Measurements from ENCODE around the gene DEFB131B. TPM values are rescaled to one million over a fixed set of nuclear protein-coding genes. Genes with fewer than 3 reads are reported as not detected.
"Not testable (repeated sequence)": the region's sequence is repeated elsewhere in the genome, so short reads cannot be mapped to it uniquely, and the experiment has no call there.

Gene DEFB131B
- polyA plus RNA-seq, 1 donor (not counting 4 experiments of a cell fraction or from before 2014, with no cell fraction given), result not detected

DNA sequence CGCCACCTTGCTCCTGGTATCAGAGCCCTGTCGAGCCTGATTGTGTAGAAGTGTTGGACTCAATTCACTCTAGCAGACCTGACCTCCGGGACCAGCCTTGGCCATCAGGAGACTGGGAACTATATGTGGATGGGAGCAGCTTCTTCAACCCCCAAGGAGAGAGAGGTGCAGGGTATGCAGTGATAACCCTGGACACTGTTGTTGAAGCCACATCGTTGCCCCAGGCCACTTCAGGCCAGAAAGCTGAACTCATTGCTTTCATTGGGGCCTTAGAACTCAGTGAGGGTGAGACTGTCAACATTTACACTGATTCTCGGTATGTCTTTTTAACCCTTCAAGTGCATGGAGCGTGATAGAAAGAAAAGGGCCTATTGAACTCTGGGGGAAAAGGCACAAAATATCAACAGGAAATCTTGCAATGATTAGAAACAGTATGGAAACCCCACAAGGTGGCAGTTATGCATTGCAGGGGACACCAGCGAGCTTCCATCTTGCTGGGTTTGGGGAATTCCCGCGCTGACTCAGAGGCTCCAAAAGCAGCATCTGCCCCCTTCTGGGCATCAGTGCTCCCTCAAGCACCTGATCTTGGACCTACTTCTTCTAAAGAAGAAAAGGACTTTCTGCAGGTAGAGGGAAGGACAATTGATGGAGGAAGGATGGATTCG, 33.2 kb downstream of the DEFB131B start:
- H3K9ac ChIP-seq (ENCODE audit: control insufficient read depth, extremely low read depth, insufficient read depth, low read length); H2AFZ ChIP-seq (ENCODE audit: control insufficient read depth, low read length); H4K20me1 ChIP-seq (ENCODE audit: control insufficient read depth, extremely low read depth, insufficient read depth, low read length); H3K4me1 ChIP-seq (ENCODE audit: control insufficient read depth, extremely low read depth, insufficient read depth, low read length); H3K36me3 ChIP-seq (ENCODE audit: control insufficient read depth in 2 of 2, extremely low read depth in 1 of 2, insufficient read depth in 2 of 2, low read length in 2 of 2); H3K79me2 ChIP-seq (ENCODE audit: control insufficient read depth, insufficient read depth, low read length); DNase-seq (ENCODE audit: low read depth, low spot score); dilution Hi-C loops (cut with MboI; ENCODE audit: extremely low pct_ligation_motif_present, low sequenced_read_pairs); H3K4me2 ChIP-seq (ENCODE audit: control insufficient read depth, extremely low read depth, insufficient read depth, low read depth, low read length); H3K27ac ChIP-seq (ENCODE audit: control insufficient read depth, insufficient read depth, low read length); FAIRE-seq; H3K9me1 ChIP-seq (ENCODE audit: control insufficient read depth, extremely low read depth, insufficient read depth, low read length); H3K4me3 ChIP-seq (ENCODE audit: control insufficient read depth in 2 of 3, extremely low read depth in 1 of 3, insufficient read depth in 2 of 3, low read depth in 1 of 3, low read length in 3 of 3); H3K9me3 ChIP-seq (ENCODE audit: control insufficient read depth, low read depth, low read length); H3K27me3 ChIP-seq (ENCODE audit: control insufficient read depth, extremely low read depth, insufficient read depth, low read length): not testable (repeated sequence)
- TF ChIP-seq, protein P1, sequence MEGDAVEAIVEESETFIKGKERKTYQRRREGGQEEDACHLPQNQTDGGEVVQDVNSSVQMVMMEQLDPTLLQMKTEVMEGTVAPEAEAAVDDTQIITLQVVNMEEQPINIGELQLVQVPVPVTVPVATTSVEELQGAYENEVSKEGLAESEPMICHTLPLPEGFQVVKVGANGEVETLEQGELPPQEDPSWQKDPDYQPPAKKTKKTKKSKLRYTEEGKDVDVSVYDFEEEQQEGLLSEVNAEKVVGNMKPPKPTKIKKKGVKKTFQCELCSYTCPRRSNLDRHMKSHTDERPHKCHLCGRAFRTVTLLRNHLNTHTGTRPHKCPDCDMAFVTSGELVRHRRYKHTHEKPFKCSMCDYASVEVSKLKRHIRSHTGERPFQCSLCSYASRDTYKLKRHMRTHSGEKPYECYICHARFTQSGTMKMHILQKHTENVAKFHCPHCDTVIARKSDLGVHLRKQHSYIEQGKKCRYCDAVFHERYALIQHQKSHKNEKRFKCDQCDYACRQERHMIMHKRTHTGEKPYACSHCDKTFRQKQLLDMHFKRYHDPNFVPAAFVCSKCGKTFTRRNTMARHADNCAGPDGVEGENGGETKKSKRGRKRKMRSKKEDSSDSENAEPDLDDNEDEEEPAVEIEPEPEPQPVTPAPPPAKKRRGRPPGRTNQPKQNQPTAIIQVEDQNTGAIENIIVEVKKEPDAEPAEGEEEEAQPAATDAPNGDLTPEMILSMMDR (optimal IDR thresholded peaks at IDR 0.05 in 1 of 3, IDR thresholded peaks at IDR 0.05 in 1 of 3, conservative IDR thresholded peaks at IDR 0.05 in 1 of 3; ENCODE audit: extremely low read depth in 1 of 3, insufficient read depth in 2 of 3, low read length in 3 of 3), result peak in 1 of 3 experiments; percentile 29

DNA sequence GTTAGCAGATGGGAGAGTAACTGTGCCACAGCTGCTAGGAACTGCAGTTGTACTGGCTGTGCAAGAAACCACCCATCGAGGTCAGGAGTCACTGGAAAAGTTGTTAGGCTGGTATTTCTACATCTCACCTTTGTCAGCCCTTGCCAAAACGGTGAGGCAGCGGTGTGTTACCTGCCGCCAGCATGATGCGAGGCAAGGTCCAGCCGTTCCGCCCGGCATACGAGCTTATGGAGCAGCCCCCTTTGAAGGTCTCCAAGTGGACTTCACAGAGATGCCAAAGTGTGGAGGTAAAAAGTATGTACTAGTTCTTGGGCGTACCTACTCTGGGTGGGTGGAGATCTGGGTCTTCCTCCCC, 33.7 kb downstream of the DEFB131B start:
- H3K4me3 ChIP-seq (ENCODE audit: control insufficient read depth in 2 of 3, extremely low read depth in 1 of 3, insufficient read depth in 2 of 3, low read depth in 1 of 3, low read length in 3 of 3); H4K20me1 ChIP-seq (ENCODE audit: control insufficient read depth, extremely low read depth, insufficient read depth, low read length); H3K4me2 ChIP-seq (ENCODE audit: control insufficient read depth, extremely low read depth, insufficient read depth, low read depth, low read length); H3K9me1 ChIP-seq (ENCODE audit: control insufficient read depth, extremely low read depth, insufficient read depth, low read length); H3K9me3 ChIP-seq (ENCODE audit: control insufficient read depth, low read depth, low read length); H3K4me1 ChIP-seq (ENCODE audit: control insufficient read depth, extremely low read depth, insufficient read depth, low read length); FAIRE-seq; H3K9ac ChIP-seq (ENCODE audit: control insufficient read depth, extremely low read depth, insufficient read depth, low read length); H3K27ac ChIP-seq (ENCODE audit: control insufficient read depth, insufficient read depth, low read length); DNase-seq (ENCODE audit: low read depth, low spot score); H2AFZ ChIP-seq (ENCODE audit: control insufficient read depth, low read length); H3K79me2 ChIP-seq (ENCODE audit: control insufficient read depth, insufficient read depth, low read length); H3K36me3 ChIP-seq (ENCODE audit: control insufficient read depth in 2 of 2, extremely low read depth in 1 of 2, insufficient read depth in 2 of 2, low read length in 2 of 2); dilution Hi-C loops (cut with MboI; ENCODE audit: extremely low pct_ligation_motif_present, low sequenced_read_pairs); H3K27me3 ChIP-seq (ENCODE audit: control insufficient read depth, extremely low read depth, insufficient read depth, low read length): not testable (repeated sequence)
